GM21423 (cell line): Measurements from ENCODE around the gene ATP2B3.

Source experiments
- ATAC-seq: cut with Tn5 transposase; IDR thresholded peaks from one replicate; pipeline ENCODE4 v1.9.1; 2021; ENCODE audit warnings: mild to moderate bottlenecking, moderate library complexity; ENCODE audit not compliant: unreplicated experiment

ATP2B3 gene

DNA sequence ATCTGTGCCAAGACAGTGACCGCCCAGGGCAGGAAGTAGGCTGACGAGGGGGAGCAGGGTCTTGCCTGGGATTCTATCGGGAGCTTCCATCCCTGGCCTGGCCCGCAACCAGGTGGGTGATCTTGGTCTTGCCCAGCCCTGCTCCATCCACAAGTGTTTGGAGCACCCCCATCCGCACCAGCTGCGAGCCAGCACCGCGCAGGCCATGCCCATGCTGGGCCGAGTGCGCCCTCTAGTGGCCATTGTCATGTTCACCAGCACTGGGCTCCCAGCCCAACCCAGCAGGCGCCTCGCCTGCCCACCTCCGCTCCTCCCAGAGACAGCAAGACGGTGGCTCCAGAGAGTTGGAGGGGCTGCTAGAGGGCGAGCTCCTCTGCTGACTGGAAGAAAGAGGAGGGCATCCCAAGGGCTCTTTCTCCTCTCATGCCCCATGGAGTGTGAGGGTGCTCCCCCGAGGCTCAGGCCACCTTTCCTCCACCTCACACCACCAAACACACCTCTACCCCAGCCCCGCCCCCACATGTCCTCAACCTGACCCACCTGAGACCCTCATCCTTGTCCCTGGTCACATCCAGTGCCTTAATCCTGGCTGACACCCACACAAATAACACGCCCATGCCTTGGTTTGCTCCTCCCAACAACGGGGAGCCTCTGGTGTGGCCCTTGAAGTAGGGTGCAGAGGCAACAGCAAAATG, 9.8 kb upstream of the ATP2B3 start:
- peak; percentile 89 for ATAC-seq

DNA sequence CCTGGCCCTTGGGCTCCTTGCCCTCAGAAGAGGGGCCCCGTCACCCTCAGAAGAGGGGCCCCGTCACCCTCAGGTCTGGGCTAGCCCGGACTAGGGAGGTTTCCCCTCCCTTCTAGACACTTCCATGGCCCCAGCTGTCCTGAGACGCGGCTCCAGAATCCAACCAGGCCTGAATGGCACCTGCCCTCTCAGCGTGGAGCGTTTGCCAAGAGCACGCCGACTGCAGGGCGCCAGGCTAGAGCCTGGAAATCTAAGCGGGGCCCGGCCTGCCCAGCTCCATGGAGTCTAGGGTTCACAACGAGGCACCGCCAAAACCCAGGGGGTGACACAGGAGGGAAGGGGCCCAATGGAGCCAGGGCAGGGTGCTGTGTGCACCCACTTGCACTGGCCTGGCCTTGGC, 7.8 kb upstream of the ATP2B3 start:
- ATAC-seq = no peak

DNA sequence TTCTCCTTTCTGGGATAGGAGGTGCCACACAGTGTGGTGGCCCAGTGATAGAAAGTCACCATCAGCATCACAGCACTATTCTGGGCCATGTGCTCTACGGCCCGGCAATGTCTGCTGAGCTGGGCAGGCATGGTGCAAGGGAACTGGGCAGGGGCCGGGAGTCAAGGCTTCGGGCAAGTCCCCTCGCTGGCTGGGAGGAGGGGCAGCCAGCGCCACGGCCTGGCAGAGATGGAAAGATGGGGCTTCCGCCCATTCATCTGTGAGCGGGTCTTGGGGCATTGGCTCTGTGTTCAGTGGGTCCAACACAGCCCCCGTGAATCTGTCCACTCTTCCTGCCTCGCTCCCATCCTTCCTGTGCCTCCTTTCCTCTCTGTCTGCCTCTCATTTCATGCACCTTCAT, 7.1 kb upstream of the ATP2B3 start:
- ATAC-seq = no peak

DNA sequence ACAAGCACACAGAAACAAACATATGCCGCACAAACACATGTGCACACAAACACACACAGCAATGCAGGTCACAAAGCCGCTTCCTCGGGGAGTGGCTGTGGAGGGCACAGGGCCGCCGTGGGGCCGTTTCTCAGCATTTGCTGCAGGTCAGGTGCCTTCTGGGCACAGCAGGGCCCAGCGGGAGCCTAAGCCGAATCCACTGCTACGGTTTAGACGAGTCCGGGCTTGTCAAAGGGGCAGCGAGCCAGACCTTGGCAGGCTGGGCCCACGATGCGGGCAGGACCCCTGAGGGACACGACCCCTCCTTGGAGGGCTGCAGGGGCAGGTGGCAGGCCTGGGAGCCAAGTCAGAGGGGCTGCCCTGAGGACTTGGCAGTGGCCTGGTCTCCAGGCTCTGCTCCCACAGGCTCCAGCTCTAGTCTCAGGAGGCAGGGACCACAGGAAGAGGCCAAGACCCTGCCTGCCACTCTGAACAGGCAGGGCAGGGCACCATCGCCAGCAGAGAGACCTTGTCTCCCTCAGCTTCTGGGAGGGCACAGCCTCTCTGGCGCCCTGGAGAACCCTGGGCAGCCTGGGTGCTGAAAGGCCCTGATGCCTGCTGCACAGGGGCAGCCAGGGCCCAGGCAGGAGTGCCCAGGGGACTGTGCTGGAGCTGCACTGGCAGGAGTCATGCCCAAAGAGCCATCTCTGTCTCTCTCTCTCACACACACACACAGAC, 5.5 kb upstream of the ATP2B3 start:
- ATAC-seq = no peak

DNA sequence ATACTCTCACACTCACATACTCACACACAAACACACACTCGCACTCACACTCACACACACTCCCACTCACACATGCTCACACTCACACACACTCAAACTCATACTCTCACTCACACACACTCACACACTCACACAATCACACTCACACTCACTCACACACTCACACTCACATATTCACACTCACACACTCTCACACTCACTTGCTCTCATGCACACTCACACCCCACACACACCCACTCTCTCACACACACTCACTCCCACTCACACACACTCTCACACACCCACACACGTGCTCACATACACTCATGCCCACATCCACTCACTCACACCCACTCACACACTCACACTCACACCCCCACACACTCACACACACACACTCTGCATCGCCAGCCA, 4.9 kb upstream of the ATP2B3 start:
- ATAC-seq = no peak

DNA sequence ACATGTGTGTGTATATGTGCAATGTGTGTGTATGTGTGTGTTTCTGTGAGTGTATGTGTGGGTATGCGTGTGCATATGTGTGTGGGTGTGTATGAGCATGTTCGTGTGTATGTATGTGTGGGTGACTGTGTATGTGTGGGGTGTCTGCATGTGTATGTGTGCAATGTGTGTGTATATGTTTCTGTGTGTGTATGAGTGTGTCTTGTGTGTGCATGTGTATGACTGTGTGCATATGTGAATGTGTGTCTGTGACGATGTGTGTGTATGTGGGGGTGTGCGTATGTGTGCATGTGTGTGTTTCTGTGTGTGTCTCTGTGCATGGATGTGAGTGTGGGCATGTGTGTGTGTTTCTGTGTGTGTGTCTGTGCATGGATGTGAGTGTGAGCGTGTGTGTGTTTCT, 4.2 kb upstream of the ATP2B3 start:
- no peak for ATAC-seq

DNA sequence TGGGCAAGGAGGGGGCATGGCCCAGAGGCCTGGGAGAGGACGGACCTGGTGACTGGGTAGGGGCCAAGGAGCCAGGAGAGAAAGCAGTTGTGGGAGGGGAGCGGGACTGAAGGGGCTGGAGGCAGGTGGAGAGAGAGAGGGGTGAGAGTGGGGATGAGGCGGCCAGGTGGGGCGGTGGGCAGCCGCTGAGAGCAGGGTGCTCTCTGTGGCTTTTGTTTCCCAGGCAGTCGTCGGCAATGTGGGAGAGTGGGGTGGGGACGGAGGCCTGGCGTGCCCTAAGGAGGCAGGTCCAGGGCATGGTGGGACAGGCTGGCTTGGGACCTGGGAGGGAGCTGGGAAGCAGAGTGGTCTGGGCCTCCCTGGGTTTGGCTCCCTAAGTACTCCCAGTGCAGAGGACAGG, 3.2 kb upstream of the ATP2B3 start:
- ATAC-seq = no peak

DNA sequence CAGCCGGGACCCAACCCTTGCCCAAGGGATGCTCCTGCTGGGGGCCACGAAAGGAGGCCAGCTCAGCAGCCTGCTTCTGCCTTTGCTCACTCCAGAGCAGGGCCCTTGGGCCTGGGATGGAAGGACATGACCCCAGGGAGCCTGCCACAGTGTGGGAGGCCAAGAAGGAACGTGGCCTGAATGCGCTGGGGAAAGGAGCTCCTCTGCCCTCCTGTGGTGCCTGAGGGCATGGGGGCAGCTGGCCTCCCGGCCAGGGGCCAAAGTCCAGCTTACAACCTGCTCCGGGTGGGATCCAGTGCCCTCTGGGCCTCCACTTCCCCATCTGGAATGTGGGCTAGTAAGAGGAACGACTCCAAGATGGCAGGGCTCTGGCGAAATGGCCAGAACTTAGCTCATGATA, 2.0 kb upstream of the ATP2B3 start:
- no peak for ATAC-seq

DNA sequence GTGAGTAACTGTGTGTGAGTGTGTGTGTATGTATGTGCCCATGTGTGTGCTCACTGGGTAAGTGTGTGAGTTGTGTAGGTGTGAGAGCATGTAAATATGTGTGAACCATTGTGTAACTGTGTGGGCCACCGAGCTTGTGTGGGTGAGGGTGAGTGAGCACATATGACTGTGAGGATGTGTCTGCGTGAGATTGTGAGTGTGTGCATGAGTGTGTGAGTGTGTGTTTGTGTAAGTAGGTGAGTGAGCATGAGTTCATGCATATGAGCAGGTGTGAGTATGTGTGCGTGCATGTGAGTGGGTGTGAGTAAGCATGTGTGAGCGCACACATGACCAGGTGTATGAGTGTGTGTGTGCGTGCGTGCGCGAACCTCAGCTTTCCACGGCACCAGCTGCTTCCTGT, 1.4 kb upstream of the ATP2B3 start:
- ATAC-seq = no peak

DNA sequence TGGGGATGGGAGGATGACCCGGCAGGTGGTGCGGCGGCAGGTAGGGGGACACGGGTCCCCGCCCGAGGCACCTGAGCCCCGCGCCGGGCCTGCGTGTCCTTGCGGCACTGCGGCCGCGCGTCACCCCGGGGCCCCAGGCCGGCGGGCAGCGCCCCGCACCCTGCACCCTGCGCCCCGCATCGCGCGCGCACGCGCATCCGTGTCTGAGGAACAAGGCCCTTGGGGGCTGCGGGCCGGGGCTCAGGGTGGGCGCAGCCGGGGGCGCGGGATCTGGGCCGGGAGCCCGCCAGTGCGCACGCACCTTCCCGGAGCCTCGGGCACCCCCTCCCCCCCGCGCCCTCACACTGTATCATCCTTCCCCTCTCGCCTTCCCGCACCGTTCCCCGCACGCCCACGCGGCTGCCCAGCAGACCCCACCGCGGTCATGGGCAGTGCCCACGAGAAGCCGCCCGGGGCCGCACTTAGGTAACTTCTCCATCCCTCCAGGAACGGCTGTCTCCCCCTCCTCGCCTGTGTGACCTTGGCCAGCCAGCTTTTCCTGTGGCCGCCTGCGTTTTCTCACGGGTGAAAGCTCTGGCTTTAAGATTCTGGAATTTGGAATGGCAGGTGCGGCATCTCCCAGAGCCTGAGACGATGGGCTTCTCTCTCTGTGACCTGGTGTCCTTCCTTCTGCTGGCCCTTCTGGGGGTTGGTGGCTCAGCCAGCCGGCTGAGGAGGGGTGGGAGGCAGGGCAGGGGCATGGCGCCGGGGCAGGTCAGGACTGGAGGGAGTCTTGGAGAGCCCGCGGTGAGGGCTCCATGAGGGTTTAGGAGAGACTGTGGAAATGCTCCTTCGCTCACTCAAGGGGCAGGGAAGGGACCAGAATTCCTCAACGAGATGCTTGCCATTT, 748 bp downstream of the ATP2B3 start:
- ATAC-seq = no peak

DNA sequence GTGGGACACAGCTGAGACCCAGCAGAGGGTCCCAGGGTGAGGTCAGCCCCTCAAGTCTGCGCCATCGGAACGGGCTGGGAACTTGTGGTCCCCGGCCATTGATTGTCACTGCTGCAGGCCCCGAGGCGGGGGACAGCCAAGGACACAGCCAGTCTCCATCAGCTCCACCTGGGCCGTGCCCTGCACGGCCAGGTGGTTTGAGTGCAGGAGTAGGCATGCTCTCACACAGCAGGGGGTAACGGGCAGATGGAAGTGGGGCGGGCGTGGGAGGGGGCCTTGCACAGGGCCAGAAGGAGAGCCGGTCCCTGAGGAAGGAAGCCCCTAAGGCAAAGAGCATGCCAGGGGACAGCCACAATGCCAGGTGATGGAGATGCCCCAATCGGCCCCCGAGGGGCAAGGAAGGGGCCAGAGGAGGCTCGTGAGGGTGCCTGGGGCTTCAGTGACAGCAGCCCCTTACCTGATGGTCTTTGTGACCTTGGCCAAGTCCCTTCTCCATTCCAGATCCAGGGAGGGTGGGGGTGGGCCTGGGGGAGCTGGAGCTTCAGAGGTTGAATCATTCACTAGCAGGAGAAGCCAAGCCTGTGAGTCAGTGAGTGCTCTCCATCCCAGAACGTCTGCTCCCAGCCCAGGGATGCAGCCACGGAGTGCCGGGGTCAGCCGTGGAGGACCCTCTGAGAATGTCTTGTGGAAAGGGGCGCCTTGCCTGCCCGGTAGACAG, 2.3 kb downstream of the ATP2B3 start:
- ATAC-seq = no peak

DNA sequence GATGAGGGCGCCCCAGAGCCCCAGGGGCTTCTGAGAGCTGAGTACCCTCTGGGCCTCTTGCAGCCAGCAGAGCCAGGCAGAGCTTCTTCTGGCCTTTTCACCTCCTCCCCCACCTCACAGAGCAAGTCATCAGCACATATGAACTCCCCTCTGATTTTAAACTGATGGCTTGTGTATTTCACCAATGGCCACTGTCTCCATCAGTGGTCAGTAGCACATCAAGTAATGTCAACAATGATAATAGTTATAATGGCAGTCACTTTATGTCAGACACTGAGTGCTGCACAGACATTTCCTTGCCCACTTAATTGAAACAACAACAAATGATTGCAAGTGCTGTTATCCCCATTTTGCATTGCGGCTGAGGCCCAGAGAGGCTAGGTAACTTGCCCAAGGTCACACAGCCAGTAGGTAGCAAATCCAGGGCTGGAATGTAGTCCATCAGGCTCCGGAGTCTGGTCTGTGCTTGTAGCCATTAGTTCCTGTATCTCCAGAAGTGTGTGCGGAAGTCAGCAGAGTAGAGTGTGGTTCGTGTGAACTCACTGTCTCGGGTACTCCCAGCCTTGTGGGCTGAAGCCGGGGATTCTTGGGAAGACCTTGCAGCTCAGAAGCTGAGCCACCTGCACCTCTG, 3.0 kb downstream of the ATP2B3 start:
- ATAC-seq = no peak

DNA sequence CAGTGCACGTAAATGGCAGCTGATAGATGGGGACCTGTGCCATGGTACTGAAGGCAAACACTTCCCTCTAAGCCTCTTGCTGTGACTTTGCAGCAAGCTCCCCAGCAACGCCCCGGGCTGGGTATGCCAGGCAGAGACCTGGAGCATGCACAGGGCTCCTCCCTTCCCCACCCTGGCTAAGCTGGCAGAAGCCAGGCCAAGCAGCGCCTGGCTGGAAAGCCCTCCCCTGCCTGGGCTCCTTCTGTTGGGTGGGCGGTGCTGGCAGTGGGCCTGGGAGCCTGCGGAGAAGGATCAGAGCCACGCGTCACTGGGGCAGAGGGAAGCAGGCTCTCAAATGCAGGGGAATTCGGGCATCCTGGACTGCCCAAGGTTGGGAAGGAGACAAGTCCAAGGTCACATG, 3.6 kb downstream of the ATP2B3 start:
- ATAC-seq = no peak

DNA sequence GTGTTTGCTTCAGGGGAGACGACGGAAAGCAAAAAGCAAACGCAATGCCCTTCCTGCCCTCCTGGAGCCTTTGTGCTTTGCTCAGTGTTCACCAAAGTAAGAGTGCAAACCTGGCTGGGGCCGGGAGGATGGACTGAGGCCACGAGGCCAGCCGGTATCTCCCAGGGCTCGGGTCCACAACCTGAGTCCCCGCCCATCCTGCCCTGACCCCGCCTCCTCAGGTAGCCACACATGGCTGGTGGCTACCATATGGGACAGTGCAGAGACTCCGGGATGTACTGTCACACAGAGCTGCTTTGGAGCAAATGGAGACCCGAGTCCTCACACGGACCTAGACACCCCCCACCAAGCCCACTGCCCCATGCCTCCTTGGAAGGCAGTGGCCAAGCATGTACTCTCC, 4.8 kb downstream of the ATP2B3 start:
- no peak for ATAC-seq

DNA sequence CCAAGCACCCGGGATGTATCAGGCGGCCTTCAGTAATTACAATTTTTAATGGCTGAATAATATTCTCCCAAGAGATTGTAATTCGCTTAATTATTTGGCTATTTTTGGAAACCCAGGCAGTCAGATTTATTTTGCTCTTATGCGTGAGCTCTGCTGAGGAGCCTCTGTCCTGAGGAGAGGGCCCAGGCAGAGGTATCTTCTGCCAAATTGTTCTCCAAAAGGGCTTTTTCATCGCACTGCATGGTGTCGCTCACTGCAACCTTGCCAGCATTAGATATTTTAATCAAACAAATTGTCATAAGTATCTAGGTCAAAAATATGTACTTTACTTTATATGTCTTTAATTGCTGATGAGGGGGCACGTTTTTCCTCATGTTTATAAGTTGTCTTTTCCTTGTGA, 5.8 kb downstream of the ATP2B3 start:
- ATAC-seq = no peak

DNA sequence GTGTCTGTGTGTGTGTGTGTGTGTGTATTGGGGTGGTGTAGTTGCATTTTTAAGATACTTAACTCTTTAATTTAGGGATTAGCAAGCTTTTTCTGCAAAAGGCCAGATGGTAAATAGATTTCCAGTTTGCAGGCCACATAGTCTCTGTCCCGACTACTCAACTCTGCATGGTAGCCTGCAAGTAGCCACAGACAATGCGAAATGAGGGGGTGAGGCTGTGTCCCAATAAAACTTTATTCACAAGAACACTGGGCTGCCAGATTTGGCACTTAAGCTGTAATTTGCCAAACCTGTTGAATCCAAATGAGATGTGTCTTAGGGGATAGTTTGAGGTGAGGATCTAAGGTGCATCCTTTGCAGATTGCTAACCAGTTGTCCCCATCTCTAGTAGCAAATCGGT, 6.8 kb downstream of the ATP2B3 start:
- ATAC-seq = no peak

DNA sequence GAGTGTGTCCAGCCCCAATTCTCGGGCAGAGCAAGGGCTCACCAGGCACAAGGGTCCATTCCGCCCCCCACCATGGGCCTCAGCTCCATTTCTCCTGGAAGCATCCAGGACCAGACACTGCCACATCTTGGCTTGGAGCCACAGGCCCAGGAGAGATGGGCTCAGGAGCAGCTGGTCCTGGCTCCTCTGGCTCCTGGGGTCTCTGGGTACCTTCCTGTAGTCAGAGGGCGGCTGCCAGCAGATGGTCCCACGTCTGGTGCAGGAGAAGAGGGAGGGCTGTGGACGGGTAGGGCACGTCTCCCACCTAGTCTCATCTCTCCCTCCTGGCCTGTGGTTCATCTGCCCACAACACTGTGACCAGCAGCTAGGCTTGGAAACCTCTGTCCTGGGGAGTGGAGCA, 8.0 kb downstream of the ATP2B3 start:
- ATAC-seq = no peak

DNA sequence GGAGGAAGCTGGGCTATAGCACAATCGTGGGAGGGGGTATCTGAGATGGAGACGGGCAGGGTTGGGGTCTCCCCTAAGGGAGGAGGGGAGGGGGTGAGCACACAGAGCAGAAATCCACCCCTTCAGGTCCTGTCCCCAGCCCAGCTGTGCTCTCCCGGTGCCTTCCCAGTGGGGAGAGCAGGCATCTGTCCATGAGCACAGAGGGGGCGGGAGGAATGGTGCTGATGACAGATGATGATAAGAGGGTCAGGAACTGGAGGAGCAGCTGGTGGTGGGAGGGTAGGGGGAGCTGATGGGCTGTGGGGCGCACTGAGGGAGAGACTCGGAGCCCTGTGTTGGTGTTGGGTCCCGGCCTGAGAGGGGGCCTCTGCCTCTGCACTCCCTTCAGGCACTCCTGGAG, 8.6 kb downstream of the ATP2B3 start:
- ATAC-seq = no peak

DNA sequence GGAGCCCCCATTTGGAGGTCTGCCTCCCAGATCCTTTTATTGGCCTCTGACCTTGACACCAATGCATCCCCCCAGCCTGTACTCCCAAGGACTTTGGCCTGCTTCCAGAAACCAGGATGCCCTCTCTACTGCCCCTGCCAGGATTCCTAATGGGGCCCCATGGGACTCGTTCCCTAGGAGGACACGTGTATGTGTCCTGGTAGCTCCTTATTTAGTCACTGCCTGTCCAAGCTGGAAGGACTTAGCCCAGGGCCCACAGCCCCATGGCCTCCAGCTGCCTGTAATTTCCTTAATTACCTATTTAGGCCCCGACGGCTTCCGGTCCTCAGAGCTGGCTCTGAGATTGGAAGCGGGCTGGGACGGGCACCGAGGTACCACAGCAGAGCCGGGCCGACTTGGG, 9.4 kb downstream of the ATP2B3 start:
- no peak for ATAC-seq

DNA sequence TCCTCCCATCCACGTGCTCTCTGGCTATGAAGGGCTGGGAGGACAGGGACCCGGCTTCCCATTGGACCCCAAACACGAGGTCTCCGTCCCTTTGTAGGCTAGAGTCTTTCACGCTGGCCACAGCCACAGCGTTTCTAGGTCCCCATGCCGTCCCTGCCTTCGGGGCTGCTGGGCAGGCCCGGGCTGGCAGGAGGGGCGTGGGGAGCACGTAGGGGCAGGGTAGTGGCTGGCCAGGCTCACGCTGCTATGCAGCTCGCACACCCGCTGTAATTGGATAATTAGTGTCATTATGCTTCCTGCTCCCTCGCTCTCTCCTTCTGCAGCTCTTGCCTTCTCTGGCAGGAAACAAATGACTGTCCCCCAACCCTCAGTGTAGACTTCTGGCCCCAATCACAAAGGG, 9.8 kb downstream of the ATP2B3 start:
- no peak for ATAC-seq
